HFF-Myc (cell line): Measurements from ENCODE around the gene RNF215.
"Not testable (repeated sequence)": the region's sequence is repeated elsewhere in the genome, so short reads cannot be mapped to it uniquely, and the experiment has no call there.

ENCODE experiments used
- DNase-seq: peaks from one replicate; pipeline ENCODE4 v3.0.0-alpha.2; 2011; ENCODE audit warnings: low read depth; ENCODE audit errors: extremely low read depth
- H3K4me3 ChIP-seq: replicated peaks from 2 replicates; pipeline ENCODE4 v1.5.1; 2011; ENCODE audit warnings: low read depth, mild to moderate bottlenecking, control low read depth, low read length
- TF ChIP-seq, protein P1 (sequence below): IDR thresholded peaks from 2 replicates; pipeline ENCODE4 v1.5.1; 2012; ENCODE audit warnings: mild to moderate bottlenecking, low read depth, low read length, control low read depth; ENCODE audit errors: missing control alignments

Gene RNF215

GRCh38 chr22:30344447-30345200 lies 42.6 kb downstream of the RNF215 start:
- DNase-seq: no peak

DNA sequence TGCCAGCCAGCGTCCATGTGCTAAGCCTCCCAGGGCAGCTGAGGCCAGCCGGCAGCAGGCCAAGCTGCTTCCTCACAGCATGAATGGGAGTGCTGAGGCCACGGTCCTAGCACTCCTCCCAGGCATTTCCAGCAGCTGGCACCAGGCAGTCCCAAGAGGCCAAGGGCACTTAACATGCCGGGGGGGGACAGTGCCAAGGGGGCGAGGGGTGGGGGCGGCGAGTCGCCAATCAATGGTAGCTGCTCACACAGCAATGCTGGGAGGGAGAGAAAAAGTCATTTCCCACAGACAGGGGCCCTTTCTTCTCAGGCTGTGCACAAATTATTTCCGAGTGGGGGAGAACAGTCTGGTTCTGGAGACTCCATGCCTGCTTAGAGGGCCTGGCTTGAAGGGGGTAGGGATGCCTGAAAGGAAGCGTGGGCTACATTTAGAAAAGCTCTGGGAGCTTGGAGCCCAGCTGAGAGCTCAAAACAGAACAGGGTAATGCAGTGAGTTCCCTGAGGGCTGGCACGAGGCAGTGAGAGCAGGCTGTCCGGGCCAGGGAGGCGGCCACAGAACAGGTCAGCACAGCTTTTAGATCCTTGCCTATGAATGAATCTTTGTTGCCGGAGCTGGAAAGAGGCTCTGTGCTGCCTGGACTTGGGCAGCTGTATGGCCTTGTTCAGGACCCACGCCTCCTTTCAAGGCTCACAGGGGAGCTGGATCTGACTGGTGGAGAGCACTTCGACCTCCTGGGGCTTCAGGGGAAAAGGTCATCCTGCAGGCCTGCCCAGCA lies 46.1 kb downstream of the RNF215 start:
- TF ChIP-seq, protein P1, sequence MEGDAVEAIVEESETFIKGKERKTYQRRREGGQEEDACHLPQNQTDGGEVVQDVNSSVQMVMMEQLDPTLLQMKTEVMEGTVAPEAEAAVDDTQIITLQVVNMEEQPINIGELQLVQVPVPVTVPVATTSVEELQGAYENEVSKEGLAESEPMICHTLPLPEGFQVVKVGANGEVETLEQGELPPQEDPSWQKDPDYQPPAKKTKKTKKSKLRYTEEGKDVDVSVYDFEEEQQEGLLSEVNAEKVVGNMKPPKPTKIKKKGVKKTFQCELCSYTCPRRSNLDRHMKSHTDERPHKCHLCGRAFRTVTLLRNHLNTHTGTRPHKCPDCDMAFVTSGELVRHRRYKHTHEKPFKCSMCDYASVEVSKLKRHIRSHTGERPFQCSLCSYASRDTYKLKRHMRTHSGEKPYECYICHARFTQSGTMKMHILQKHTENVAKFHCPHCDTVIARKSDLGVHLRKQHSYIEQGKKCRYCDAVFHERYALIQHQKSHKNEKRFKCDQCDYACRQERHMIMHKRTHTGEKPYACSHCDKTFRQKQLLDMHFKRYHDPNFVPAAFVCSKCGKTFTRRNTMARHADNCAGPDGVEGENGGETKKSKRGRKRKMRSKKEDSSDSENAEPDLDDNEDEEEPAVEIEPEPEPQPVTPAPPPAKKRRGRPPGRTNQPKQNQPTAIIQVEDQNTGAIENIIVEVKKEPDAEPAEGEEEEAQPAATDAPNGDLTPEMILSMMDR: no peak
- DNase-seq: no peak
- no peak overlapping the region for H3K4me3 ChIP-seq

More at GRCh38 chr22:30344447-30345200, 42.6 kb downstream of the RNF215 start:
- H3K4me3 ChIP-seq: no peak overlapping the region
- TF ChIP-seq, protein P1: no peak

GRCh38 chr22:30338802-30339201 lies 48.4 kb downstream of the RNF215 start:
- TF ChIP-seq, protein P1: no peak
- no peak overlapping the region for H3K4me3 ChIP-seq
- DNase-seq: no peak

DNA sequence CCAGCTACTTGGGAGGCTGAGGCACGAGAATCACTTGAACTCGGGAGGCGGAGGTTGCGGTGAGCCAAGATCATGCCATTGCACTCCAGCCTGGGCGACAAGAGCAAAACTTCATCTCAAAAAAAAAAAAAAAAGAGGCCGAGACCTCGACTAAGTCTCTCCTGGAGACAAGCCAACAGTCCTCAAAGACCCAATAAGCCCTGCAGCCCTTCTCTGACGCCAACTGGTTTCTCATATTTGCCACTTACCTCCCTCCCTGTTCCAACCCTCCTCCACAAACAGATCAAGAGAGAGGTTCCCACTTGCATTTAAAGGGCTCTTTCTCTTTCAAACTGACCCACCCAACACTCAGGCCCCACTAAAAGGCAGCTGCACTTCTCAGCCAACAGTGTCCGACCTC lies 48.9 kb downstream of the RNF215 start:
- DNase-seq, H3K4me3 ChIP-seq: not testable (repeated sequence)

- TF ChIP-seq, protein P1: no peak
- DNase-seq: no peak
- H3K4me3 ChIP-seq: no peak overlapping the region
These were observed 49.8 kb downstream of the RNF215 start for GRCh38 chr22:30337461-30337778.

DNA sequence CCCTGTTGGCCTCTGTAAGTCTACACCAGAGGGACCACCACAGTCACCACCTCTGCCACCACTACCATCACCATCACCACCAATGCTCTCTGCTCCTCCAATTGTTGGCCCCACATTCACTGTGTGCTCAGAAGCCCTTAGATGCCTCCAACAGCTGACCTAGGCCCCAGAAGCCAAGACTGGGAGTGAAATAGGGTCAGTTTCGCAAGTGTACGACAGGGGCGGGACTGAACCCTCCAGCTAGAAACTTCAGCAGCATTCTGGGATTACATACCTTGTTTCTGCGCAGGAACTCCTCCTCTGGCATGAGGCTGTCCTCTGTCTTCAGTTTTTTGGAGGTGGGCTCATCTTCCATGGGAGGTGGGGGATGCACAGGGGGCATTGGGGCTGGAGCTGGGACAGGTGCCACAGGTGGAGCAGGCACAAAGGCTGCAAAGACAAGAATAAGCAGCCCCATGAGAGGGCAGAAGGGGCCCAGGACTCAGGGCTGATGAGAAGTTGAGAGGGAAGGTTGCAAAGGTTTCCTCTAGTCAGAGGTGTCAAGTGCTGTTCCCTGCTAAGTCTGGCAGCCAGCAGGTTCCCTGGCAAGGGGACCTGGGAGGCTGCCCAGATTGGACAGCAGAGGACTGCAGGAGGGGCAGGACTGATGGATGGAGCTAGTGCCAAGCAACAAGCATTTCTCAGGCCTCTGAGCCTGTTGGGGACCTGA lies 50.3 kb downstream of the RNF215 start:
- no peak overlapping the region for H3K4me3 ChIP-seq
- TF ChIP-seq, protein P1: no peak
- DNase-seq: no peak

DNA sequence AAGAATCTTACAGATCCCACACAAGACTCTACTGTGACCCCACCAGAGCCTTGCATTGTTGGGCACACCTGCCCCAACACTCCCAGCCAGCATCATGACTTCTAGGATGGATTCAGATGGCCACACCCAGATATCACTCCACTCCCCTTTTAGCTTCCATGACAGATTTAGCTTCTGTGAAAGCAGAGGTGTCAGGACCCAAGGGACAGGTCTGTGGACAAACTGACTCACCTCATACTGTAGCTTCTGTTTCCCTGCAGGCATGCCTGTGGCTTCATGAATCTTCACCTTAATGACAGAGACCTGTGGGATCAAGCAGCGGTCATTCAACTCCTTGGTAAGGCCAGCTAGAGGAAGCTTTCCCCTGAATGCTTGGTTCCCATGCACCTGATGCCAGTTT lies 52.0 kb downstream of the RNF215 start:
- H3K4me3 ChIP-seq: no peak overlapping the region
- TF ChIP-seq, protein P1: no peak
- no peak for DNase-seq
